HS-27A (cell line): ENCODE measurements around the gene CIAO1.
"Not testable (repeated sequence)": the region's sequence is repeated elsewhere in the genome, so short reads cannot be mapped to it uniquely, and the experiment has no call there.

Experiments used
- DNase-seq: peaks from one replicate; pipeline ENCODE4 v3.0.0-alpha.2; 2012; ENCODE audit warnings: low read depth, missing footprints

The CIAO1 gene

DNA sequence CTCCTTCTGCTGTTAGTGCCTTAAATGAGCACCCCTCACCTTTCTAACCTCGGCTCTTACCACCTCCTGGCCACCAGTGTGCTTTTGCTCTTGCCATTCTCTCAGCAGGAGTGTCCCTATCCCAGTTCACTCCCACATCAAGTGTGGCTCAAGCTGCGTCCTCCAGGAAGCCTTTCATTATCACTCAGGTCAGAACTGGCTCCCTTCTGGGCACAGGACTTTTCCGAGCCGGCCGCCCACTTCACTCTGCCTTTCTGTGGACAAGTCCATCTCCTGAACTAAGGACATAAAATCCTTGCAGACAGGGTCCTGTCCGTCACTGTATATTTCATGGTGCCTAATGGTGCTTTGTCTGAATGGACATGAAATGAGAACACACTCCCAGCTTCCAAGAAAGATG, 15.8 kb upstream of the CIAO1 start:
- DNase-seq = no peak

GRCh38 chr2:96251721-96252292, 14.2 kb upstream of the CIAO1 start:
- DNase-seq = peak; percentile 60

- DNase-seq = no peak
Observed at GRCh38 chr2:96252526-96252925, 13.5 kb upstream of the CIAO1 start.

- no peak for DNase-seq
Observed at GRCh38 chr2:96253006-96253405, 13.0 kb upstream of the CIAO1 start.

- no peak for DNase-seq
Observed at GRCh38 chr2:96254571-96254970, 11.5 kb upstream of the CIAO1 start.

DNA sequence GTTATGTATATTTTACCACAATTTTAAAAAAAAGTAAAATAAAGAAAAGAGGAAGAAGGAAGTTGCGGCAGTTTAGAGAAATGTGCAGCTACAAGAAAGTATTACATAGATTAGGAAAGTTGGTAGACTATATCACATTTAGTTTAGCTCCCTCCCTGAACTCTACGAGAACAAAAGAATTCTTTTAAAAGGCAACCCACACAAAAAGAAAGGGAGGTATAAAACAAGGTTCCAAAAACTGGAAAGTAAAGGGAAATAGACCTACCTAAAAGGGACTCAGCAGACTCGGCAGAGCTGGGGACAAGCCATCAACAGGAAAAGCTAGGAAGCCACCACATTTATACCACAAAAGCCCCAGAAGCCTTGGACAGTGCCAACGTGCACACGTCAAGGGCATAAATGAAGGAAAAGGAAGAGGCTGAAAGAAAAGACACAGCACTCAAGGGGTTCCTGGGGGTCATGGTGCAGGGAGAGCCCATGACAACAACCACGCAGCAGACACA, 9.4 kb upstream of the CIAO1 start:
- DNase-seq = no peak

- DNase-seq = not testable (repeated sequence)
Observed at GRCh38 chr2:96257744-96258143, 8.3 kb upstream of the CIAO1 start.

GRCh38 chr2:96258166-96259022, 7.6 kb upstream of the CIAO1 start:
- DNase-seq = no peak

DNA sequence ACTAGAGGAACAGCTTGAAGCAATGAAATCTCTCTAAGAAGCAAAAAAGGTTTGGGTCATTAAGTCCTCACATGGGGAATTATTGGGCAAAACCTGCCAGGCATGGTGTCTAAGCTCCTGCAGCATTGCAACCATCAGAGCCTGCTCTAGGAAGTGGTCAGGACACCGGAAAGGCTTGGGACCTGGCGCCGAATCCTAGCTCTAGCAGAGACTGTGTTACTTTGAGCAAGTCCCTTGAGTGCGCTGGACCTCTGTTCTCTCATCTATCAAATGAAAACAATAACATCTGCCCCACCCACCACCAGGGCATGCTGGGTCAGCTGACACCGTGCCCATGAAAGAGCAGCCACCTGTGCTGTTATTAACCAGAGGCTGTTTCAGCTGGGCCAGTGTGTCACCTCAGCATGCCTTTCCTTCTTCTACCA, 6.5 kb upstream of the CIAO1 start:
- DNase-seq = no peak

GRCh38 chr2:96260387-96261260, 5.4 kb upstream of the CIAO1 start:
- peak; percentile 87 for DNase-seq

- DNase-seq = no peak
Observed at GRCh38 chr2:96261328-96262003, 4.6 kb upstream of the CIAO1 start.

DNA sequence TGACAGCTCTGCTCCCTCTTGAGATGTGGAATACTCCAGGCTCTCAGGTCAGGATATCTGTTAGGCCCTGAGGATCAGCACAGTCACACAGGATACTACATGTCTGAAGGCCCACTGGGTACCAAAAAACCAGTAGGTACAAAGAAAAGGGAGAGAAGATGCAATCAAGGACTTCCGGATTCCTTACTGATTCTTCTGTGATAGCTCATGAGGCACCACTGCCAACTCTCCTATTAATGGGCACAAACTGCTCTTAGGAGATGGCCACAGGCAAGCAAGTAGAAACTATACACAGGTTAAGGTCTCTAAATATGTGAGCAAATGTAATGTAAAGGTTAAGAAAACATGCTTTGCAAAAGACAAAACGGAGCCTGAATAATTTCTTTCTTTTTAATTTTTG, 3.7 kb upstream of the CIAO1 start:
- no peak for DNase-seq

DNA sequence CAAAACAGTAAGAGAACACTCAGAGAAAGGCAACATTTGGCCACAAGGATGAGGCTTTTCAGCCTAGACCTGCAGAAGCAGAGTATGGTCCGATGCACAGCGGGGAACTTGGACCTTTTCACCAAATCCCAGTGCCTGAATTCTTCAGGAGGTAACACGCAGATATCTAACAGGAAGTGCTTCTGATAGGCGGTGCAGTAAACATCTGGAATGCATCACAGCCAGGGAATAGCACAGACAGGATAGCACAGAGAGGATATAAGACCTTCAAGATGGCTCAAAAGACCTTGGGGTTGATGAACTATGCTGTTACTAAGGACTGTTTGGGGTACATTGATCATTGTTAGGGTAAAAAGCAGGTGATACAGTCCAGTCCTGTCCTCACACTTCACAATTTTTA, 1.9 kb upstream of the CIAO1 start:
- no peak for DNase-seq

DNA sequence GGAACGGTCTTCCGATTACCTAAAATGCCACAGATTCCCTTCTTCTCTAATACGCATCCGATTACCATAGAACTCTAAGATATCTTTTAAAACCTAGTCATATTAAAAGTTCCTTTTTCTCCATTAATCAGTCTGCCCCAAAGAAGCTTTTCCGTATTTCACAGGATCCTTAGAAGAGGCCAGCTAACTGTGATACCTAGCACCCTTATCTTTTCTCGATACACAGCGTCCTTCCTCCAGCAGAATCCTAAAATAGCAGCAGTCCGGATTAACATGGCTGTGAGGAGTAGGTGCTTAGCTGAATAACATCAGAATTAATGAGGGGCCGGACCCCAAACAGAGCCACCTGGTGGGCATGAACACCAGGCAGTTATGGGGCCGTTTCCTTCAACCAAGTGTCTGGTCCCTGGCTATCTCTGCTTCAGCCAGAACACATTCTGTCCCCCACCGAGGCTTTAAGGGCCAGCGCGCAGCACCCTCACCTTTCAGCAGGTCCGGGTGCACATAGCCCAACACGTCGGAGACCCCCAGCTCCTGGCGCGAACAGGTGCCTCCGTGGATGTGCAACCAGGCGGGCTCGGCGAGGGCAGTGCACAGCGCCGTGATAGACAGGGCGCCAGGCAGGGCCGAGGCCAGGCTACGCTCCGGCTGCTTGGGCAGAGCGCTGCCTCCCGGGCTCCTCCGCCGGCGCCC, 1.2 kb upstream of the CIAO1 start:
- DNase-seq = no peak

- DNase-seq = no peak
Observed at GRCh38 chr2:96265349-96265839, 631 bp upstream of the CIAO1 start.

- DNase-seq = no peak
Observed at GRCh38 chr2:96267159-96267971, 1.3 kb downstream of the CIAO1 start.

DNA sequence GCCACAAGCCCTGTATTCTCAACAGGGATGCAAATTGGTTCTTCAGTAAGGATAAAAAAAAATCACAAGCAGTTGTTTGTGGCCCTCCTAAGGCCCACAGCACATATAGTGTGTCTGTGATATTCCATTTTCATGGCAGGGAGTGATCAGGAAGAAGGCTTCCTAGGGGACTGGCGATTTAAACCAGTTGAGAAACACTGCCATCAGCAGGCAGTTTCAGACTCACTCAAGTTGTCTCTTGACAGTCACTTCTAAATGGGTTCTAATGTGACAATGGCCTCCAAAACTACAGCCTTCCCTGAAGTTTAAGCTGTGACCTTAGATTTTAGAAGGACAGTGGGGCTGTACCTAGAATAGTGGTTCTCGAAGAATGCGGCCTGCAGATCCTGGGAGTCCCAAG, 6.0 kb downstream of the CIAO1 start:
- no peak for DNase-seq

DNA sequence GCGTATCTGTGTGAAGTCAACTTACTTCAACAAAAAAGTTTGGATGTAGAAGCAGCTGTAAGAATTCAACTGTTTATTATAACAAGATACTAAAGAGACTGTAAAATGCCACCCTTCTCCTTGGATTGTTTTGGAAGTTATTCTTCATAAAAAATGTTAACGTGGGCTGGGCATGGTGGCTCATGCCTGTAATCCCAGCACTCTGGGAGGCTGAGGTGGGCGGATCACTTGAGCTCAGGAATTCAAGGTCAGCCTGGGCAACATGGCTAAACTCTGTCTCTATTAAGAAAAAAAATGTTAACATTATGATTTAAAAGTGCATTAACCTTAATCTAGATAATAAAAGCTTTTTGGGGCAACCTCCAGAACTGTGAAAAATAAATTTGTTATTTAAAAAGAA, 7.7 kb downstream of the CIAO1 start:
- DNase-seq = no peak

- no peak for DNase-seq
Observed at GRCh38 chr2:96274355-96275056, 8.5 kb downstream of the CIAO1 start.
